Astrocyte of the spinal cord (primary cell): ENCODE measurements around the gene DHCR24.

ENCODE experiments used
- DNase-seq: peaks from one replicate; pipeline ENCODE4 v3.0.0; 2011; ENCODE audit warnings: low read depth, low spot score
- H3K4me3 ChIP-seq: 2 replicates; pipeline ENCODE4 v1.5.1; 2011; ENCODE audit warnings: low read depth, mild to moderate bottlenecking, low read length, moderate library complexity
- in situ Hi-C: cut with HindIII; loops from 2 replicates; pipeline ENCODE4 v1.10.0; 2017; ENCODE audit warnings: low sequenced_read_pairs
- TF ChIP-seq, protein P1 (sequence below): IDR thresholded peaks from 2 replicates; pipeline ENCODE4 v1.5.1; 2012; ENCODE audit warnings: low read depth, mild to moderate bottlenecking, low read length, inconsistent platforms

DHCR24 gene

DNA sequence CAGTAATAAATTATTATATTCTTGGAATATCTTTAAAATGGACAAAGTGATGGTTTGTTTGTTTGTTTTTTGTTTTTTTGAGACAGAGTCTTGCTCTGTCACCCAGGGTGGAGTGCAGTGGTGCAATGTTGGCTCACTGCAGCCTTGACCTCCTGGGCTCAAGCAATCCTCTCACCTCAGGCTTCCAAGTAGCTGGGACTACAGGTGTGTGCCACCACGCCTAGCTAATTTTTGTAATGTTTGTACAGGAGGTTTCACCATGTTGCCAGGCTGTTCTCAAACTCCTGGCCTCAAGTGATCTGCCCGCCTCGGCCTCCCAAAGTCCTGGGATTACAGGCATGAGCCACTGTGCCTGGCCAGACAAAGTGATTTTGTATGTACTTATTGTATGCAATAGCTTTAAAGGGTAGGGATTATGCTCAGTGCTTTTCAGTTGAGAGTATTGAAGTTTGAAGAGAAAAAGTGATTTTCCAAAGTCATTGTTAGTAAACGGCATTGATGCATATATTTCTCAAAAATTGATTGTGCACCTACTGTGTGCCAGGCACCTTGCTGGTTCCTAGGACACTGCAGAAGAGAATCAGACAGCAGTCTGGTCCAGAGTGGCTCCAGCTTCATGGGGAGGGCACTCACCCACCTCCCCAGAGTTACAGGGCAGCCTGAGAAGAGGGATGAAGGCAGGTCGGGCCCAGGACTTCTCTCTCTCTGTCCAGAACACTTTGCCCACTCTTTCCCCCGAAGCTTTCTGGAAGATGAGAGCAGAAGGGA, 51.7 kb downstream of the DHCR24 start:
- no peak for DNase-seq
- TF ChIP-seq, protein P1, sequence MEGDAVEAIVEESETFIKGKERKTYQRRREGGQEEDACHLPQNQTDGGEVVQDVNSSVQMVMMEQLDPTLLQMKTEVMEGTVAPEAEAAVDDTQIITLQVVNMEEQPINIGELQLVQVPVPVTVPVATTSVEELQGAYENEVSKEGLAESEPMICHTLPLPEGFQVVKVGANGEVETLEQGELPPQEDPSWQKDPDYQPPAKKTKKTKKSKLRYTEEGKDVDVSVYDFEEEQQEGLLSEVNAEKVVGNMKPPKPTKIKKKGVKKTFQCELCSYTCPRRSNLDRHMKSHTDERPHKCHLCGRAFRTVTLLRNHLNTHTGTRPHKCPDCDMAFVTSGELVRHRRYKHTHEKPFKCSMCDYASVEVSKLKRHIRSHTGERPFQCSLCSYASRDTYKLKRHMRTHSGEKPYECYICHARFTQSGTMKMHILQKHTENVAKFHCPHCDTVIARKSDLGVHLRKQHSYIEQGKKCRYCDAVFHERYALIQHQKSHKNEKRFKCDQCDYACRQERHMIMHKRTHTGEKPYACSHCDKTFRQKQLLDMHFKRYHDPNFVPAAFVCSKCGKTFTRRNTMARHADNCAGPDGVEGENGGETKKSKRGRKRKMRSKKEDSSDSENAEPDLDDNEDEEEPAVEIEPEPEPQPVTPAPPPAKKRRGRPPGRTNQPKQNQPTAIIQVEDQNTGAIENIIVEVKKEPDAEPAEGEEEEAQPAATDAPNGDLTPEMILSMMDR, result no peak
- H3K4me3 ChIP-seq, result no peak overlapping the region
- in situ Hi-C loops, result no loop called here

DNA sequence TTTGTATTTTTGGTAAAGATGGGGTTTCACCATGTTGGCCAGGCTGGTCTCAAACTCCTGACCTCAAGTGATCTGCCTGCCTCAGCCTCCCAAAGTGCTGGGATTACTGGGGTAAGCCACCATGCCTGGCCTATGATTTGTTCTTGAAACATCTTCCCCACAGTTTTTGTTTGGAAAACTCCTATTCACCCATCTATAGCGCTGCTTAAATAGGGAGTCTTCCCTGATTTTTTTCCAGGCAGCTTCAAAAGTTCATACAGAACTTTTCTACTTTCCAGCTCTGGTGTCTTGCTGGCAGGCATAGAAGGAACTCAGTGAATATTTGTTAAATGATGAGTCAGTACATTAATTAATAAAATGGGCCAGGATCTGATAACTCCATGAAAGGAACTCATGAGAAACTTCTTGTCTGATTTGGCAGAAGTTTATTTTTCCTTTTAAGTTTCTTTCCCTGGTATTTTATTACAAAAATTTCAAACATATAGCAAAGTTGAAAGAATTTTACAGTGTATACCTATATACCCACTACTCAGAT, 52.9 kb downstream of the DHCR24 start:
- TF ChIP-seq, protein P1, result no peak
- no peak for DNase-seq
- in situ Hi-C loops, result no loop called here
- no peak overlapping the region for H3K4me3 ChIP-seq

DNA sequence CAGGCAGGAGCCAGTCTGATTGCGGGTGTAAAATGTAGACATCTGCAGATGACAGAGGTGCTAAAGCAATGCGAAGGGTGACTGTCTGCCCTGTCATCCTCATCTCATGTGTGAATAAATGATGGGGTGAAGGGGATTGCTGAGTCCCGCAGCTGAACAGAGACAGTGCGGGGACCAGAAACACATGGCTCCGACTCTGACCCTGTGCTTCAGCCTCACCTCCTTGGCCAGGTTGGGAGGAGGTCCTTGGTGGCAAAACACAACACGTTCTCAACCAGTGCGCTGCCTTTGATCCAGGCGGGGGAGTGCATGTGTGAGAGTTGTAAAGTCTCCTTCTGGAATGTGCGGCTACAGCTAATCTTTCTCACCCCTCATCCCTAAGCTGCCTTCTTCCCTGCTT, 53.9 kb downstream of the DHCR24 start:
- DNase-seq, result no peak
- TF ChIP-seq, protein P1, result no peak
- no peak overlapping the region for H3K4me3 ChIP-seq
- in situ Hi-C loops, result no loop called here

DNA sequence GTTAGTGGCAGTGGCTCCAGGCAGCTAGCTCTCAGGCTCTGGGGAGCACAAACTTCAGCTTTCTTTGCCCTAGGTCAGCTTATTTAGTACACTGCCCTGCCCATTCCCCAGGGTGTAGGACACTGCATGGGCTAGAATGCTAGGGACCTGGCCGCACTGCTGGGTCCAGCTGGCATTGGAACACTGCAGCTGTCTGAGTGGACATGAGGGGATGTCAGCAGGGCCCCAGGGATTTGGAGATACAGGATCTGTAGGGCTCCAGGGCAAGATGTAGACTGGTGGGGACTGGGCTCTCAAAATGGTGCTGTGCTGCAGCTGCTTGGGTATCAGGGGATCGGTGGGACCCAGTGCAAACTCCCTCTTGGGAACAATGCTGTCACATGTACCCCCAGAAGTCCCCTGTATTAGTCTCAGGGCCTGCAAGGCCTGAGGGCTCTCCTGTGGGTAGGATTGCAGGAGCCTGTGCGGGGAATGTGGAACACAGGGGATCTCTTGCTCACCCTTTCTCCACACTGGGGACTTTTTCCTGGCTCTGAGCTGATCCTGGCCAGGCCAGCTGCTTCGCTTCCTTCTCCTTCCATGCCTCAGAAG, 60.7 kb downstream of the DHCR24 start:
- H3K4me3 ChIP-seq, result no peak overlapping the region
- in situ Hi-C loops, result no loop called here
- DNase-seq, result no peak
- TF ChIP-seq, protein P1, result no peak

DNA sequence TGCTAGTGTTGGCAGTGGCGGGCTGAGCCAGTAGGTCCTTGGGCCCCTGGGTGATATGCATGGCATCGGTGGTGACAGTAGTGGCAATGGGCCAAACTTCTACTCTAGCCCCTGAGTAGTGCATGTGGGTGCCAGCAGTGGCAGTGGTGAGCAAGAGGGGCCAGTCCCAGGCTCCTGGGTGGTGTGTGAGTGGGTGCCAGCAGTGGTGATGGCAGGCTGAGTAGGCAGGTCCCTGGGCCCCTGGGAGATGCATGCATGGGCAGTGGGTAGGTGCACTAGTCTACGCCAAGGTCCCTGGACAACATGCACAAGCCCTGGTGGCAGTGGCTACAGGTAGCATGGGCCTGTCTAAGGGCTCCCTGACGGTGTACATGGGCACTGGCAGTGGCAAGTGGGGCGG, 61.3 kb downstream of the DHCR24 start:
- TF ChIP-seq, protein P1, result no peak
- H3K4me3 ChIP-seq, result no peak overlapping the region
- in situ Hi-C loops, result no loop called here
- DNase-seq, result no peak

DNA sequence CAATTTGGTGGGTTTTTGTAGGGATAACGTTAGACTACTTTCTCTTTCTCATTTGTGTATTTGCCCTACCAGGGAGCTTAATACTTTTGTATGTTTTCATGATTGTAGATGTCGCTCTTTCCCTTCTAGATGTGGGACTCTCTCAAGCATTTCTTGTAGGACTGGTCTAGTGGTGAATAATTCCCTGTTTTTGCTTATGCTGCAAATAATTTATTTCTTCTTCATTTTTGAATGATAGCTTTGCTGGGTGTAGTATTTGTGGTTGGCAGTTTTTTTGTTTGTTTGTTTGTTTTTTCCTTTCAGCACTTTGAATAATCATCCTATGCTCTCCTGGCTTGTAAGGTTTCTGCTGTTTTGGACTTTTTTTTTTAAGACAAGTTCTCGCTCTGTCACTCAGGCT, 63.3 kb downstream of the DHCR24 start:
- DNase-seq, result no peak
- in situ Hi-C loops, result no loop called here
- TF ChIP-seq, protein P1, result no peak
- no peak overlapping the region for H3K4me3 ChIP-seq
